Measurements from ENCODE around the gene CTAGE4. TPM values are rescaled to one million over a fixed set of nuclear protein-coding genes. Genes with fewer than 3 reads are reported as not detected.
"Not testable (repeated sequence)": the region's sequence is repeated elsewhere in the genome, so short reads cannot be mapped to it uniquely, and the experiment has no call there.

The CTAGE4 gene
- polyA plus RNA-seq, 3 donors: 2.6 to 5.0 (median 2.7) TPM

- DNase-seq (ENCODE audit: low read depth in 3 of 3, low spot score in 2 of 3): not testable (repeated sequence)
Measured at GRCh38 chr7:144205306-144205705, 22.0 kb downstream of the CTAGE4 start.

DNA sequence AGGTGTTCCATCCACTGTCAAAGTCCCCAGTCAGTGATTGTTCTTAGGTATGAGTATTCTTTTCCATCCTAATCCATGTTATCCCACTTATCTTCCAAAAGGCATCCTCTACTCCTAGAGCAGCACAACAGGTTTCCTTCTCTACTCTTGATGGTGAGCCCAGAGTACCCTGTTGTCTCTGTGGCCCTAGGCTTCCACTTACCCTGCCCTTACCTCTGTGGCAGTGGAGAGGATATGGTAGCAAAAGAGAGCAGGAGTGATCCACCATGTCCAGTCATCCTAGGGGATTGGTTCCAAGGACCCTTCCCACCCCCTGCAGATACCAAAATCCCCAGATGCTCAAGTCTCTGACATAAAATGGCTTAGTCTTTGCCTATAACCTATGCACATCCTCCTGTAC, 33.9 kb downstream of the CTAGE4 start:
- DNase-seq (ENCODE audit: low read depth in 3 of 3, low spot score in 2 of 3): not testable (repeated sequence)

DNA sequence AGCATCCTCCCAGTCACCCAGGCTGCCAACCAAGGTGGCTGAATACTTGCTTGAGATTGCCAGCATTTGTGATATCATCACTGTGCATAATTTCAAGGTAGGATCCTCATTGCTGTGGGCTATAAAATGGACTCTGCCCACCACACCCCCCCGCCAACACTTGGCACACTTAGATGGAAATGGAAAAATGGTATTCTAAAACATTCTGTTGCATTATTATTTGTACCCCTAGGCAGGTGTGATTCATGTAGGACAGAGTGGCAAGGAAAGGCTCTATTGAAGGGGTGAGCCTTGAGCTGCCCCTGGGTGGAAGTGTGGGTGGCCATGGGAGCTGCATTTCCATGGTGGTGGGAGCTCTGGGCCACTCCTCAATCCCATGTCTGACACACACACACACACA, 35.3 kb downstream of the CTAGE4 start:
- not testable (repeated sequence) for DNase-seq (ENCODE audit: low read depth in 3 of 3, low spot score in 2 of 3)

DNA sequence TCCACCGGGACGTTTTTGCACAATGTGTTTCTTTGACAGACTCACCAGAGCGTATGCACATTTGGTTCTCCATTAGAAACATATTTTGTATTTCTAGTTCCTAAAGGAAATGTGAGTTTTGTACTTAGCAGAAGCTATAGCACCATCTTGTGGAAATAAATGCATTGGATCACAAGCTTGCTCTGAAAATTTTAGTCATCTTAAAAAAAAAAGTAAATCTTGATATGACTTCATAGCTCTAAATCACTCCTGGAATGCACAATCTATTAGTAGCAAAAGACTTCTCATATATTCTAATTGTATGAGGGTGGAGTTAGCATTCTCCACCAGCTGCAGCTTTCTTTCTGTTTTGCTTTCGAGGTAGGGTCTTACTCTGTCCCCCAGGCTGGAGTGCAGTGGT, 35.9 kb downstream of the CTAGE4 start:
- not testable (repeated sequence) for DNase-seq (ENCODE audit: low read depth in 3 of 3, low spot score in 2 of 3)

- DNase-seq (ENCODE audit: low read depth in 3 of 3, low spot score in 2 of 3): not testable (repeated sequence)
Measured at GRCh38 chr7:144220531-144220930, 37.3 kb downstream of the CTAGE4 start.

DNA sequence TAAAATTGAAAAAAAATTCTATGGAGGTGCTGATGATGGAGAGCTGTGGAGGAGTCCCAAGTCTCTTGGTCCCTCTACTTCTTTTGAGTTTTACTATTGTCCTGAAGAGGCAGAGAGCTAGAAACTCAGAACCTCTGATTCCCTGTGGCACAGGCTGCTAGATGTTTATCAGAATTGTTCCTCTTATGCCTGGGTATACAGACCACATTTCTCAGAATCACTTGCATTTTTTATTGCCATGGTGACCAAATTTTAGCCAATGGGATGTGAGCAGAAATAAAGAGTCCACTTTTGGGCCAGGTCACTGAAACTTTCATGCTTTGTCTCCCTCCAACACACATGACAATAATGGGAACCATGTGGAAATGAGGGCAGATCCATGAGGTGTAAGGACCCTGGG, 40.4 kb downstream of the CTAGE4 start:
- DNase-seq (ENCODE audit: low read depth in 3 of 3, low spot score in 2 of 3): not testable (repeated sequence)

DNA sequence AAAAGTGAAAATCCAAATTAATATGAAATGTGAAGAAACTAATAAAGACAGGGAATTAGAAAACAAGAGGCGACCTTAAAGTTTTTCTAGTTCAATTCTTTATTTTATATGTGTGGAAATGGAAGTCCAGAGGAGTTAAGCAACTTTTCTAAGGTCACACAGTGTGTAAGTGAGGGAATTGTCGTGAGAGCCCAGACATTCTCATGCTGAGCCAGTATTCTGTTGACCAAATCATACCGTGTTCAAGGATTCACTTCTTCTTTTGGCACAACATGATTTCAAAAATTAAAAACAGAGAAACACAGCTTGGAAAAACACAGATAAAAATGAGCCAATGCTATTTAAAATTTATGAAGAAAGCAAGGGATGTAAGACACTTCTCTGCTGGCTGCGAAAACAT, 43.6 kb downstream of the CTAGE4 start:
- not testable (repeated sequence) for DNase-seq (ENCODE audit: low read depth in 3 of 3, low spot score in 2 of 3)

DNA sequence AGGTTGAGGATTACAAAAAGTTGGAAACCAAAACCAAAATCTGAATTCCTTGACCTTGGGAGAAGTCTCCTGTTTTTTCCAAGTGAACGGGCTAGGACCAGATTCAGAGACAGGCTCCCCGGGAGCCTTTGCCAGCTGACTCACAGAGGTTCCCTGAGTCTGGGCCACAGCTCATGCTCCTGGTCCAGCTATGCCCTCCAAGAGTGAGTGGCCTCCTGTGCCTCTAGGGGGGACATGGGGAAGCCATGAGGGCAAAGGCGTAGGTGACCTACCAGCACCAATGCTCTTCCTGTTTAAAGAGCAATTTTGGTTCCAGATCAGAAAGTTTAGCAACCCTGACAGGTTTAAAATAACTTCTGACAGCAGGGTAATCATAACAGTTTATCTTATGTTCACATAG, 45.5 kb downstream of the CTAGE4 start:
- not testable (repeated sequence) for DNase-seq (ENCODE audit: low read depth in 3 of 3, low spot score in 2 of 3)

DNA sequence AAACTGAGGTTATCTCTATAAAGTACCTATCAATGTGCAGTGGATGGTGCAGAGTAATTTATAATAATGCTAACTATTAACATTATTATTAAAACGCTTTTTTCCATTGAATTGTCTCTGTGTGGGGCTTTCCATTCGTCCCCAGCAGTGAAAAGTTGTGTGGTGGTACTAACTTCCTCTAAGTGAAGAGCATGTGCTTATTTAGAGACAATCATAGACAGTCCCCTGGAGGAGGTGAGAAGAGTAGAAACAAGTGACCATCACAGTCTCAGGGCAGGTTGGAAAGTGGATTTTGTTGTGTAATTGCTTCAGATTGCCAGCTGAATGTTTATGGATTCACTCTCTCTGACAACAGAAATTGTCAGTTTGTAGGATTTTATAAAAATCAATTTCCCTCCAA, 47.8 kb downstream of the CTAGE4 start:
- not testable (repeated sequence) for DNase-seq (ENCODE audit: low read depth in 3 of 3, low spot score in 2 of 3)

- not testable (repeated sequence) for DNase-seq (ENCODE audit: low read depth in 3 of 3, low spot score in 2 of 3)
Measured at GRCh38 chr7:144233039-144233438, 49.8 kb downstream of the CTAGE4 start.

Other genes with a start within 250 kb of the CTAGE4 start
- gene OR2F2, start 248.2 kb upstream of the CTAGE4 start, polyA plus RNA-seq (ENCODE audit: insufficient read length in 3 of 3): not detected
- under 1 TPM in 1 of 3 donors, not detected in 2; 0.14 TPM for gene OR2F1, start 228.6 kb upstream of the CTAGE4 start, polyA plus RNA-seq (ENCODE audit: insufficient read length in 3 of 3)
- not detected for gene OR6B1, start 183.1 kb upstream of the CTAGE4 start, polyA plus RNA-seq (ENCODE audit: insufficient read length in 3 of 3)
- gene OR2A5, start 134.5 kb upstream of the CTAGE4 start, polyA plus RNA-seq (ENCODE audit: insufficient read length in 3 of 3): under 1 TPM in 2 of 3 donors, not detected in 1; 0.04 to 0.08 TPM
- gene OR2A25, start 113.7 kb upstream of the CTAGE4 start, polyA plus RNA-seq (ENCODE audit: insufficient read length in 3 of 3): not detected
- not detected for gene OR2A12, start 97.2 kb upstream of the CTAGE4 start, polyA plus RNA-seq (ENCODE audit: insufficient read length in 3 of 3)
- gene OR2A2, start 73.9 kb upstream of the CTAGE4 start, polyA plus RNA-seq (ENCODE audit: insufficient read length in 3 of 3): not detected
- not detected for gene OR2A14, start 60.3 kb upstream of the CTAGE4 start, polyA plus RNA-seq (ENCODE audit: insufficient read length in 3 of 3)
- gene ARHGEF35, start 12.4 kb downstream of the CTAGE4 start, polyA plus RNA-seq (ENCODE audit: insufficient read length in 3 of 3): 10 to 100 TPM; 22.3 to 28.7 (median 26.8) TPM
- gene OR2A42, start 56.1 kb downstream of the CTAGE4 start, polyA plus RNA-seq (ENCODE audit: insufficient read length in 3 of 3): 1 to 10 TPM in 2 of 3 donors, under 1 TPM in 1; 0.97 to 1.5 (median 1.0) TPM
- gene OR2A7, start 81.3 kb downstream of the CTAGE4 start, polyA plus RNA-seq (ENCODE audit: insufficient read length in 3 of 3): 1 to 10 TPM; 6.9 to 9.2 (median 7.0) TPM
- 1 to 10 TPM; 5.5 to 9.4 (median 7.7) TPM for gene CTAGE8, start 85.8 kb downstream of the CTAGE4 start, polyA plus RNA-seq (ENCODE audit: insufficient read length in 3 of 3)
- under 1 TPM; 0.10 to 0.44 (median 0.39) TPM for gene OR2A1, start 129.0 kb downstream of the CTAGE4 start, polyA plus RNA-seq (ENCODE audit: insufficient read length in 3 of 3)
- gene ARHGEF5, start 171.9 kb downstream of the CTAGE4 start, polyA plus RNA-seq (ENCODE audit: insufficient read length in 3 of 3): 10 to 100 TPM; 21.3 to 22.2 (median 21.6) TPM
- gene NOBOX, start 220.2 kb downstream of the CTAGE4 start, polyA plus RNA-seq (ENCODE audit: insufficient read length in 3 of 3): not detected

Measured in right renal cortex interstitium (tissue), 3 donors.